Measurements from ENCODE around the gene KATNB1. TPM values are rescaled to one million over a fixed set of nuclear protein-coding genes. Genes with fewer than 3 reads are reported as not detected.

Gene KATNB1
- total and polyA plus RNA-seq, 2 of the 8 experiments (the other 6 are each of a cell fraction or from before 2014, with no cell fraction given): 50.2 to 60.4 TPM

- TF ChIP-seq HDAC6 (IDR thresholded peaks at IDR 0.05; ENCODE audit: low read depth, low read length) (no peak), CBX8 (IDR thresholded peaks at IDR 0.05; ENCODE audit: borderline replicate concordance, low read depth, low read length) (no peak), E2F6 (IDR thresholded peaks at IDR 0.05) (peak; percentile 59; the same call in 1 of the 2 replicates), SIN3A (conservative IDR thresholded peaks at IDR 0.05 in 1 of 2, IDR thresholded peaks at IDR 0.05 in 1 of 2; ENCODE audit: low read depth in 1 of 2, low read length in 2 of 2) (no peak), TCF12 (IDR thresholded peaks at IDR 0.05; ENCODE audit: low read depth, low read length) (no peak), KDM1A (IDR thresholded peaks at IDR 0.05; ENCODE audit: borderline replicate concordance, low read length) (no peak)
Observed at GRCh38 chr16:57757326-57757786, 21.8 kb downstream of the KATNB1 start (continued).

All from H1 (cell line).